Liver (tissue), 3 donors: ENCODE measurements around the gene TMEM8B.

Experiments
- ATF3 ChIP-seq: IDR thresholded peaks from 2 replicates; pipeline ENCODE4 v1.6.1; 2016; ENCODE audit warnings: antibody characterized with exemption
- CTCF ChIP-seq: fragments of 150-350 bp; IDR thresholded peaks from 2 replicates; pipeline ENCODE4 v1.5.1; 2017; ENCODE audit warnings: improper control_type of control experiment, low read depth, low read length; ENCODE audit not compliant: missing input control
- JUND ChIP-seq, 2 donors: IDR thresholded peaks; 2 replicates each; pipeline ENCODE4 v1.6.1; 2016; ENCODE audit warnings: antibody characterized with exemption in 2 of 2
- MAX ChIP-seq: IDR thresholded peaks from 2 replicates; pipeline ENCODE4 v1.6.1; 2016; ENCODE audit warnings: antibody characterized with exemption
- RAD21 ChIP-seq, 2 donors: IDR thresholded peaks; 2 replicates each; pipeline ENCODE4 v1.6.1; 2016; ENCODE audit warnings: antibody characterized with exemption in 2 of 2, mild to moderate bottlenecking in 2 of 2
- TAF1 ChIP-seq: conservative IDR thresholded peaks from 2 replicates; pipeline ENCODE4 v1.6.1; 2016; ENCODE audit warnings: antibody characterized with exemption, mild to moderate bottlenecking
- YY1 ChIP-seq: IDR thresholded peaks from 2 replicates; pipeline ENCODE4 v1.6.1; 2016; ENCODE audit warnings: antibody characterized with exemption, mild to moderate bottlenecking
- donor health status: healthy.
- donor health status: healthy.

- no peak for TF ChIP-seq ATF3
- no peak for TF ChIP-seq CTCF
- no peak for TF ChIP-seq MAX
- no peak for TF ChIP-seq TAF1
- TF ChIP-seq JUND (IDR thresholded peaks at IDR 0.05) = no peak
- TF ChIP-seq YY1 = no peak
- TF ChIP-seq RAD21 (IDR thresholded peaks at IDR 0.05) = no peak
These were observed 63.0 kb downstream of the TMEM8B start for GRCh38 chr9:35892051-35892450.
